ENCODE measurements around the gene NDUFAF8. TPM values are rescaled to one million over a fixed set of nuclear protein-coding genes. Genes with fewer than 3 reads are reported as not detected.

NDUFAF8 gene
- total RNA-seq, 2 experiments from 2014 or later, result 72.3 to 75.4 TPM

DNA sequence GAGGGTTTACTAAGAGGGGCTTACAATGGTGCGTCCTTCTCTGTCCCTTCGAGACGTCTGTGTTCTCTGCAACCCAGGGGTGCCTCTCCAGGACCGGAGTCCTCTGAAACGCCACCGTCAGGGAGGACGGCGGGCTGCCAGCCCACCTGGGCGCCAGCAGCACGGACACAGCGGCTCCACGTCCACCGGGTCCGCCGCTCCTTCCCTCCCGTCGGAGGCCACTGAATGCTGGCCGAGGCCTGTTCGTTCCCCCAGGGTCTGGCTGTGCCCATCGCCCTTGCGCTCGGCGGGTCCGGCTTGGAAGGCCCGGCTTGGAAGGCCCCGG lies 666 bp upstream of the NDUFAF8 start:
- intact Hi-C loops (cut with micrococcal nuclease), result no loop called here
- Mint-ChIP-seq H3K27ac (no peak overlapping the region), H3K4me1 (ENCODE audit: low read depth) (peaks cover 31% of the 10 kb centered on the region), H3K9me3 (no peaks in the 10 kb centered on the region), H3K27me3 (no peaks in the 10 kb centered on the region), H3K36me3 (ENCODE audit: low read depth) (peaks cover 24% of the 10 kb centered on the region), H3K4me3 (peak overlapping the region; percentile 75)
- DNase-seq (no peak), ATAC-seq (no peak)
- ChIA-PET CTCF (interaction anchor here (0.8 to 5.5 kb wide), 7 partner anchors 9 to 246 kb away, joined by 3 to 30 read pairs (median 3); partner anchors contain the start of gene SLC38A10), POLR2A (interaction anchor here (0.5 to 5.0 kb wide), 11 partner anchors 10 to 464 kb away, joined by 3 to 26 read pairs (median 4); partner anchors contain the start of genes CEP131 and MRPL12)
- TF ChIP-seq, protein P1, sequence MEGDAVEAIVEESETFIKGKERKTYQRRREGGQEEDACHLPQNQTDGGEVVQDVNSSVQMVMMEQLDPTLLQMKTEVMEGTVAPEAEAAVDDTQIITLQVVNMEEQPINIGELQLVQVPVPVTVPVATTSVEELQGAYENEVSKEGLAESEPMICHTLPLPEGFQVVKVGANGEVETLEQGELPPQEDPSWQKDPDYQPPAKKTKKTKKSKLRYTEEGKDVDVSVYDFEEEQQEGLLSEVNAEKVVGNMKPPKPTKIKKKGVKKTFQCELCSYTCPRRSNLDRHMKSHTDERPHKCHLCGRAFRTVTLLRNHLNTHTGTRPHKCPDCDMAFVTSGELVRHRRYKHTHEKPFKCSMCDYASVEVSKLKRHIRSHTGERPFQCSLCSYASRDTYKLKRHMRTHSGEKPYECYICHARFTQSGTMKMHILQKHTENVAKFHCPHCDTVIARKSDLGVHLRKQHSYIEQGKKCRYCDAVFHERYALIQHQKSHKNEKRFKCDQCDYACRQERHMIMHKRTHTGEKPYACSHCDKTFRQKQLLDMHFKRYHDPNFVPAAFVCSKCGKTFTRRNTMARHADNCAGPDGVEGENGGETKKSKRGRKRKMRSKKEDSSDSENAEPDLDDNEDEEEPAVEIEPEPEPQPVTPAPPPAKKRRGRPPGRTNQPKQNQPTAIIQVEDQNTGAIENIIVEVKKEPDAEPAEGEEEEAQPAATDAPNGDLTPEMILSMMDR (IDR thresholded peaks at IDR 0.05), result no peak

DNA sequence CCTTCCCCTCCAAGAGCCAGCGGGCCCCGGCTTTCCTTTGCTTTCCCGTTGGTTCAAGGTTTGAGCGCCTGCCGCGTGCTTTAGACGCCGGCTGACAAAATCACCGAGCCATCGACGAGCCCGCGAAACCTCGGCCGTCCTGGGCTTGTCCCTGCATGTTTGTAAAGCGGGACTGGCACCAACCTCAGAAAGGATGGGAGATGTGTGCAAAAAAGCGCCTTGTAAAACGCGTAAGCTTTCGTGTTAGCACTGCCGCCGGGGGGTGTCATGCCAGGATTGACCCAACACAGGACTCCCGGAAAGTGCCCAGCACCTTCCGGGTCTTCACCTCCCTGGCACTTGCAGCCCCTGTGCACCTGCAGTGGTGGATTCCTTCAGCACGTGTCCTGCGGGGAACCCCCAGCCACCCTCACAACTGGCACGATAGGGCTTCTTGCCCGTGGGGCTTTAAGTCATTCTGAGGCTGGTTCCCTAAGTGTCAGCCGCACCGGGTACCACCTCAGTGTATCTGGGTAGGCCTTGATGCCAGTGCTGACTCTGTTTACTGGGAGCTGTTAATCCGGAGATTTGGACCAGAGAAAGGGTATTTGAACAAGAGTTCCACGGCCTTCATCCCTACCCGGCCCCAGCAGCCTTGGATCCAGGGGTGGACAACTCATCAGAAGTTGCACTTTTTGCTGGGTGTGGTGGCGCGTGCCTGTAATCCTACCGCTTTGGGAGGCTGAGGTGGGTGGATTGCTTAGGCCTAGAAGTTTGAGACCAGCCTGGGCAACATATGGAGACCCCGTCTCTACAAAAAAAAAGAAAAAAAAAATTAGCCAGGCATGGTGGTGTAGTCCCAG lies 817 bp downstream of the NDUFAF8 start:
- H3K9me3 Mint-ChIP-seq, result no peaks in the 10 kb centered on the region

DNA sequence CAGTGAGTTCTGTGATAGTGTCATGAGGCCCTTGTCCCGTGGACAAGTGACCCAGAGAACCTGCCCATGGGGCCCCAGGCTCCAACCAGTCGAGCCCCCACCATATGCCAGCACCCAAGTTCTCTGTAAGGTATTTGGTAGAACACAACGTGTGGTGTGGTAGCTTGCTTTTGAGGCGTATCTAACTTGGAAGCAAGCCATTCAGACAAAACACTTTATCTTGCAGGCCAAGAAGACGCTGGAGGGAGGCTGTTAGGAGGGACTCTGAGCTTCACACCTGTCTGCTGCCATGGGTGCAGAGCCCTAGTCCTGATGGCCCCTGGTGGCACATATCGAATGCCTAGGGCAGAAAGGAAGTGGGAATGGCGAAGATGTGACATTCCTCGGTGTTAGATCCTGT lies 1.6 kb downstream of the NDUFAF8 start:
- H3K27ac Mint-ChIP-seq, result peak overlapping the region; percentile 69

More for the DNA sequence above, 817 bp downstream of the NDUFAF8 start:
- DNase-seq (peak; percentile 74), ATAC-seq (no peak)
- ChIA-PET CTCF (interaction anchor here (1.0 to 5.5 kb wide), 5 partner anchors 52 to 244 kb away, joined by 3 to 30 read pairs (median 4); no protein-coding TSS in a partner anchor), POLR2A (interaction anchor here (0.6 to 5.0 kb wide), 11 partner anchors 10 to 463 kb away, joined by 3 to 26 read pairs (median 3); partner anchors contain the start of genes CEP131 and MRPL12)
- Mint-ChIP-seq H3K4me3 (peak overlapping the region; percentile 95), H3K27ac (peak overlapping the region; percentile 97), H3K27me3 (no peaks in the 10 kb centered on the region), H3K4me1 (ENCODE audit: low read depth) (peaks cover 31% of the 10 kb centered on the region), H3K36me3 (ENCODE audit: low read depth) (peaks cover 24% of the 10 kb centered on the region)
- TF ChIP-seq, protein P1 (IDR thresholded peaks at IDR 0.05), result no peak
- intact Hi-C loops (cut with micrococcal nuclease), result loop anchor here (5.0 kb wide), 1 partner anchor 98 kb away; no protein-coding TSS in a partner anchor

DNA sequence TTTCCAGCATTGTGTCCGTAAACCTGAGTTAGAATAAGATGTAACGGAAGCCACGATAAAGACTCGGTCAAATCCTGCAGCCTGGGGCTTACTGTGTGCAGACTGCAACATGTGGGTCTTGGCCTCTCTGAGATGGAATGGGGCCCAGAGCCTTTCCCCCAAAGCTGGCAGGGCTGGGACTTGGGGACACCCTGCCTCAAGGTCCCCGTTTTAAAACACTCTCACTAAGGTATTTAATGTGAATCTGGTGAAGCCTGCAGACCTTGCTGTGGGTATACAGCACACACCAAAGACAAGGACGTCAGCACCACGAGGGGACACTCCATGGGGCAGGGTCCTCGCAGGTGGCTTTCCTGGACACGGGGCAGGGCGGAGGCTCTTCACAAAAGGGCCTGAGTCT lies 2.1 kb downstream of the NDUFAF8 start:
- no peak for ATAC-seq
- Mint-ChIP-seq H3K4me1 (ENCODE audit: low read depth) (peaks cover 31% of the 10 kb centered on the region), H3K27ac (peak overlapping the region; percentile 69), H3K4me3 (peak overlapping the region; percentile 95), H3K36me3 (ENCODE audit: low read depth) (peaks cover 24% of the 10 kb centered on the region), H3K9me3 (no peaks in the 10 kb centered on the region), H3K27me3 (no peaks in the 10 kb centered on the region)
- TF ChIP-seq, protein P1 (IDR thresholded peaks at IDR 0.05), result no peak
- intact Hi-C loops (cut with micrococcal nuclease), result loop anchor here (5.0 kb wide), 1 partner anchor 99 kb away; no protein-coding TSS in a partner anchor
- POLR2A ChIA-PET, result interaction anchor here (1.4 to 5.0 kb wide), 2 partner anchors 15 to 270 kb away, joined by 5 to 26 read pairs; no protein-coding TSS in a partner anchor
- CTCF ChIA-PET, result interaction anchor here (5.5 kb wide), 1 partner anchor 98 kb away, joined by 30 read pairs; no protein-coding TSS in a partner anchor
- no peak for DNase-seq

More for the DNA sequence above, 1.6 kb downstream of the NDUFAF8 start:
- H3K27me3 Mint-ChIP-seq, result no peaks in the 10 kb centered on the region
- peaks cover 31% of the 10 kb centered on the region for H3K4me1 Mint-ChIP-seq (ENCODE audit: low read depth)
- H3K36me3 Mint-ChIP-seq (ENCODE audit: low read depth), result peaks cover 24% of the 10 kb centered on the region
- intact Hi-C loops (cut with micrococcal nuclease), result loop anchor here (5.0 kb wide), 1 partner anchor 98 kb away; no protein-coding TSS in a partner anchor
- ChIA-PET POLR2A (interaction anchor here (0.6 to 5.0 kb wide), 4 partner anchors 15 to 270 kb away, joined by 3 to 26 read pairs (median 4); no protein-coding TSS in a partner anchor), CTCF (interaction anchor here (1.2 to 5.5 kb wide), 3 partner anchors 98 to 243 kb away, joined by 4 to 30 read pairs (median 10); no protein-coding TSS in a partner anchor)
- no peak for DNase-seq
- no peaks in the 10 kb centered on the region for H3K9me3 Mint-ChIP-seq
- TF ChIP-seq, protein P1 (IDR thresholded peaks at IDR 0.05), result no peak
- H3K4me3 Mint-ChIP-seq, result peak overlapping the region; percentile 95
- no peak for ATAC-seq
